ENCODE measurements around the gene CCL5. TPM values are rescaled to one million over a fixed set of nuclear protein-coding genes. Genes with fewer than 3 reads are reported as not detected.

The CCL5 gene
- total and polyA plus RNA-seq, 2 donors (not counting 3 experiments of a cell fraction or from before 2014, with no cell fraction given) = not detected

DNA sequence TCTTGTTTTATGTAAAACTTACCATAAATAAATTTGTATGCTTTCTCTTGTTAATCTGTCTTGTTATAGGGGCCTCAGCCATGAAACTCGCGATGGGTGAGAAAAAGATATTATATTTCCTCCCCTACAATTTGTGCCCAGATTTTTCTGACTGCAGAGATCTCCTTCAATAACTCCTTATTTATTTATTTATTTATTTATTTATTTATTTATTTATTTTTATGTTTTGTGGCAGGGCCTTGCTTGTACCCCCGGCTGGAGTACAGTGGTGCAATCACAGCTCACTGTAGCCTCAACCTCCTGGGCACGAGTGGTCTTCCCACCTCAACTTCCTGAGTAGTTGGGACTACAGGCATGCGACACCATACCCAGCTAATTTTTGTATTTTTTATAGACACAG is 23.3 kb upstream of the CCL5 start:
- Histone ChIP-seq H3K27me3 (ENCODE audit: control insufficient read depth in 2 of 2, insufficient read depth in 2 of 2, low read length in 2 of 2) (peaks cover 0 to 4% of the 10 kb centered on the region in 2 experiments), H3K27ac (ENCODE audit: insufficient read depth, low read depth, low read length) (no peak overlapping the region), H3K9me3 (replicated peaks; ENCODE audit: control insufficient read depth, insufficient read depth, low read length) (no peaks in the 10 kb centered on the region), H3K4me1 (ENCODE audit: control insufficient read depth, extremely low read depth, insufficient read depth, low read length) (no peaks in the 10 kb centered on the region), H3K79me2 (ENCODE audit: control insufficient read depth, insufficient read depth, low read length) (no peaks in the 10 kb centered on the region), H3K4me3 (replicated peaks in 1 of 3; ENCODE audit: insufficient read depth in 1 of 3, low read depth in 1 of 3, low read length in 3 of 3) (no peak overlapping the region), H3K36me3 (ENCODE audit: control insufficient read depth in 2 of 2, extremely low read depth in 1 of 2, insufficient read depth in 2 of 2, low read length in 2 of 2) (no peaks in the 10 kb centered on the region), H3K4me2 (ENCODE audit: insufficient read depth, low read length) (no peak overlapping the region), H4K20me1 (replicated peaks; ENCODE audit: control insufficient read depth, extremely low read depth, insufficient read depth, low read length) (no peaks in the 10 kb centered on the region), H3K9me1 (replicated peaks; ENCODE audit: control insufficient read depth, extremely low read depth, insufficient read depth, low read length) (no peaks in the 10 kb centered on the region), H3K9ac (replicated peaks; ENCODE audit: extremely low read depth, insufficient read depth, low read length) (no peak overlapping the region), H2AFZ (ENCODE audit: low read depth, low read length) (no peak overlapping the region)
- DNase-seq (ENCODE audit: low read depth, low spot score) (no peak), FAIRE-seq (no peak)
- dilution Hi-C loops (cut with MboI; ENCODE audit: extremely low pct_ligation_motif_present, low sequenced_read_pairs) (no loop called here), intact Hi-C loops (cut with micrococcal nuclease) (no loop called here)
- TF ChIP-seq FOS (IDR thresholded peaks at IDR 0.05; ENCODE audit: borderline replicate concordance, insufficient read depth, low read length) (no peak), POLR2A (IDR thresholded peaks at IDR 0.05; ENCODE audit: low read depth, low read length) (no peak), GATA2 (IDR thresholded peaks at IDR 0.05; ENCODE audit: insufficient read depth, insufficient read length, low read depth, low read length) (no peak)
- BruUV-seq (replicated peaks) = no TSS peak
- CTCF ChIA-PET = no interaction called here
- POLR2A ChIA-PET = no interaction called here

DNA sequence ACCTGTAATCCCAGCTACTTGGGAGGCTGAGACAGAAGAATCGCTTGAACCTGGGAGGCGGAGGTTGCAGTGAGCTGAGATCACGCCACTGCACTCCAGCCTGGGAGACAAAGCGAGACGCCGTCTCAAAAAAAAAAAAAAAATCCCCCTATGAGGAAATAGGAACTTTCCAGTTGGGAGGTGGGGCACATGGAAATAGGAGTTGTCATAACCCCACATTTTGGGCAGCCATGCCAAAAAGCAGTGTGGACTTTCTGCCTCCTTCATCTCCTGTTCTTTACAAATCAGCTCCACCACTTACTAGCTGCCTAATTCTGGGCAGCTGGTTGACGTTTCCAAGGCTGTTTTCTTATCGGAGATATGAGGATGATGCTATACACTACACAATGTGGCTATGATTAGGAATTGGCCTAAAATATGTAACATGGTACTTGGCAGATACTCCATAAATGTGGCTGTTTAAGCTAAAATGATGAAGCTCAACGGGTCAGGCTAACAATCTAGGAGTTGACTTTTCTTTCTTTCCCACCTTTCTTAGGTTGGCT is 21.5 kb upstream of the CCL5 start:
- Histone ChIP-seq H3K9ac (replicated peaks; ENCODE audit: extremely low read depth, insufficient read depth, low read length) (no peak overlapping the region), H3K27ac (ENCODE audit: insufficient read depth, low read depth, low read length) (no peak overlapping the region), H3K9me1 (replicated peaks; ENCODE audit: control insufficient read depth, extremely low read depth, insufficient read depth, low read length) (no peaks in the 10 kb centered on the region), H3K79me2 (ENCODE audit: control insufficient read depth, insufficient read depth, low read length) (no peaks in the 10 kb centered on the region), H3K4me3 (replicated peaks in 1 of 3; ENCODE audit: insufficient read depth in 1 of 3, low read depth in 1 of 3, low read length in 3 of 3) (no peak overlapping the region), H2AFZ (ENCODE audit: low read depth, low read length) (no peak overlapping the region), H3K27me3 (ENCODE audit: control insufficient read depth in 2 of 2, insufficient read depth in 2 of 2, low read length in 2 of 2) (peaks cover 0 to 4% of the 10 kb centered on the region in 2 experiments), H3K36me3 (ENCODE audit: control insufficient read depth in 2 of 2, extremely low read depth in 1 of 2, insufficient read depth in 2 of 2, low read length in 2 of 2) (no peaks in the 10 kb centered on the region), H3K4me1 (ENCODE audit: control insufficient read depth, extremely low read depth, insufficient read depth, low read length) (no peaks in the 10 kb centered on the region), H3K4me2 (ENCODE audit: insufficient read depth, low read length) (no peak overlapping the region), H4K20me1 (replicated peaks; ENCODE audit: control insufficient read depth, extremely low read depth, insufficient read depth, low read length) (no peaks in the 10 kb centered on the region), H3K9me3 (replicated peaks; ENCODE audit: control insufficient read depth, insufficient read depth, low read length) (no peaks in the 10 kb centered on the region)
- dilution Hi-C loops (cut with MboI; ENCODE audit: extremely low pct_ligation_motif_present, low sequenced_read_pairs) = no loop called here
- FAIRE-seq = no peak
- intact Hi-C loops (cut with micrococcal nuclease) = no loop called here
- POLR2A ChIA-PET = no interaction called here
- DNase-seq (ENCODE audit: low read depth, low spot score) = no peak
- BruUV-seq (replicated peaks) = no TSS peak
- no peak for TF ChIP-seq POLR2AphosphoS5 (IDR thresholded peaks at IDR 0.05; ENCODE audit: insufficient read depth, low read depth, low read length)
- no peak for TF ChIP-seq MYC (IDR thresholded peaks at IDR 0.05; ENCODE audit: low read depth, low read length)
- TF ChIP-seq, protein P1, sequence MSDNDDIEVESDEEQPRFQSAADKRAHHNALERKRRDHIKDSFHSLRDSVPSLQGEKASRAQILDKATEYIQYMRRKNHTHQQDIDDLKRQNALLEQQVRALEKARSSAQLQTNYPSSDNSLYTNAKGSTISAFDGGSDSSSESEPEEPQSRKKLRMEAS (IDR thresholded peaks at IDR 0.05; ENCODE audit: insufficient read depth, insufficient read length) = no peak
- no peak for TF ChIP-seq GATA2 (IDR thresholded peaks at IDR 0.05; ENCODE audit: insufficient read depth, insufficient read length, low read depth, low read length)
- no peak for TF ChIP-seq EZH2 (IDR thresholded peaks at IDR 0.05; ENCODE audit: borderline replicate concordance, low read depth, low read length, severe bottlenecking)
- CTCF ChIA-PET = no interaction called here

Measured in endothelial cell of umbilical vein (primary cell).